Neuronal stem cell (in vitro differentiated cells): Measurements from ENCODE around the gene DOCK4.
A peak's percentile ranks its signal among the peaks of the same experiment; 100 is the strongest.

Experiments used
- DNase-seq: peaks from one replicate; pipeline ENCODE4 v3.0.0-alpha.2; 2013; ENCODE audit warnings: low spot score
- H2AFZ ChIP-seq: one replicate; pipeline ENCODE4 v1.6.1; 2013; ENCODE audit warnings: mild to moderate bottlenecking, low read length, inconsistent platforms
- H2AK5ac ChIP-seq: 2 replicates; pipeline ENCODE4 v1.6.1; 2013; ENCODE audit warnings: low read depth, mild to moderate bottlenecking, inconsistent platforms, low read length, moderate library complexity, mixed read lengths
- H2BK120ac ChIP-seq: 2 replicates; pipeline ENCODE4 v1.6.1; 2013; ENCODE audit warnings: low read depth, mild to moderate bottlenecking, inconsistent platforms, low read length, moderate library complexity, mixed read lengths
- H2BK12ac ChIP-seq: one replicate; pipeline ENCODE4 v1.6.1; 2013; ENCODE audit warnings: low read length, inconsistent platforms
- H2BK15ac ChIP-seq: 2 replicates; pipeline ENCODE4 v1.6.1; 2013; ENCODE audit warnings: mild to moderate bottlenecking, low read length, inconsistent platforms, mixed read lengths
- H2BK5ac ChIP-seq: one replicate; pipeline ENCODE4 v1.6.1; 2013; ENCODE audit warnings: inconsistent platforms, mild to moderate bottlenecking, low read length, moderate library complexity
- H3K14ac ChIP-seq: one replicate; pipeline ENCODE4 v1.6.1; 2013; ENCODE audit warnings: low read length, inconsistent platforms
- H3K18ac ChIP-seq: 2 replicates; pipeline ENCODE4 v1.6.1; 2013; ENCODE audit warnings: low read length, inconsistent platforms
- H3K23ac ChIP-seq: 2 replicates; pipeline ENCODE4 v1.6.1; 2013; ENCODE audit warnings: low read depth, mild to moderate bottlenecking, mixed read lengths, low read length, inconsistent platforms; ENCODE audit not compliant: poor library complexity
- H3K27ac ChIP-seq: replicated peaks from 3 replicates; pipeline ENCODE4 v1.5.1; 2013; ENCODE audit warnings: low read length, inconsistent platforms
- H3K27me3 ChIP-seq, 3 experiments: 2 replicates each; pipeline ENCODE4 v1.6.1; 2013; ENCODE audit warnings: low read length in 3 of 3, mild to moderate bottlenecking in 2 of 3, inconsistent platforms in 1 of 3, low read depth in 1 of 3, mixed read lengths in 1 of 3, moderate library complexity in 1 of 3; ENCODE audit not compliant: control insufficient read depth in 3 of 3, insufficient read depth in 3 of 3
- H3K36me3 ChIP-seq, 2 donors: replicated peaks in 1 of 2; 2 replicates each; pipeline ENCODE4 v1.6.1; 2013; ENCODE audit warnings: low read length in 2 of 2; ENCODE audit not compliant: control insufficient read depth in 2 of 2, insufficient read depth in 2 of 2
- H3K4ac ChIP-seq: 2 replicates; pipeline ENCODE4 v1.6.1; 2013; ENCODE audit warnings: inconsistent platforms, mild to moderate bottlenecking, low read length, moderate library complexity
- H3K4me1 ChIP-seq, 2 donors: 1 replicate in 1 of 2; 2 replicates in 1 of 2; pipeline ENCODE4 v1.6.1; 2013; ENCODE audit warnings: low read length in 2 of 2, low read depth in 1 of 2; ENCODE audit not compliant: control insufficient read depth in 2 of 2, insufficient read depth in 1 of 2
- H3K4me2 ChIP-seq: one replicate; pipeline ENCODE4 v1.6.1; 2013; ENCODE audit warnings: mild to moderate bottlenecking, low read length, inconsistent platforms; ENCODE audit not compliant: insufficient read depth, poor library complexity, severe bottlenecking
- H3K4me3 ChIP-seq, 2 donors: 2 replicates each; pipeline ENCODE4 v1.5.1; 2013; ENCODE audit warnings: low read length in 2 of 2, mild to moderate bottlenecking in 2 of 2, inconsistent platforms in 1 of 2, moderate library complexity in 1 of 2
- H3K79me1 ChIP-seq: one replicate; pipeline ENCODE4 v1.6.1; 2013; ENCODE audit warnings: low read depth, mild to moderate bottlenecking, inconsistent platforms, low read length, moderate library complexity
- H3K9ac ChIP-seq: one replicate; pipeline ENCODE4 v1.6.1; 2013; ENCODE audit warnings: mild to moderate bottlenecking, low read depth, low read length, inconsistent platforms; ENCODE audit not compliant: poor library complexity
- H3K9me3 ChIP-seq, 2 donors: replicated peaks in 1 of 2; 2 replicates each; pipeline versions ENCODE3 to v1.6.1; 2013; ENCODE audit warnings: low read length in 2 of 2, mild to moderate bottlenecking in 2 of 2, inconsistent platforms in 1 of 2, low read depth in 1 of 2, mixed read lengths in 1 of 2, moderate library complexity in 1 of 2; ENCODE audit not compliant: control insufficient read depth in 2 of 2, insufficient read depth in 1 of 2
- H4K8ac ChIP-seq: one replicate; pipeline ENCODE4 v1.6.1; 2013; ENCODE audit warnings: low read depth, mild to moderate bottlenecking, inconsistent platforms, low read length, moderate library complexity
- H4K91ac ChIP-seq: one replicate; pipeline ENCODE4 v1.6.1; 2013; ENCODE audit warnings: low read length, low read depth, mild to moderate bottlenecking, inconsistent platforms; ENCODE audit not compliant: poor library complexity
- WGBS, 2 donors: extraction: QIAGEN DNeasy Blood & Tissue Kit; methylation state at CpG; one replicate each; pipeline ENCODE4 v1.1.7; 2013; ENCODE audit warnings: missing lambda C conversion rate in 2 of 2, mixed read lengths in 1 of 2; ENCODE audit not compliant: insufficient read length in 2 of 2, insufficient replicate concordance in 1 of 2; ENCODE audit errors: extremely low coverage in 2 of 2; 5-methylcytosine and 5-hydroxymethylcytosine counted together

The DOCK4 gene

DNA sequence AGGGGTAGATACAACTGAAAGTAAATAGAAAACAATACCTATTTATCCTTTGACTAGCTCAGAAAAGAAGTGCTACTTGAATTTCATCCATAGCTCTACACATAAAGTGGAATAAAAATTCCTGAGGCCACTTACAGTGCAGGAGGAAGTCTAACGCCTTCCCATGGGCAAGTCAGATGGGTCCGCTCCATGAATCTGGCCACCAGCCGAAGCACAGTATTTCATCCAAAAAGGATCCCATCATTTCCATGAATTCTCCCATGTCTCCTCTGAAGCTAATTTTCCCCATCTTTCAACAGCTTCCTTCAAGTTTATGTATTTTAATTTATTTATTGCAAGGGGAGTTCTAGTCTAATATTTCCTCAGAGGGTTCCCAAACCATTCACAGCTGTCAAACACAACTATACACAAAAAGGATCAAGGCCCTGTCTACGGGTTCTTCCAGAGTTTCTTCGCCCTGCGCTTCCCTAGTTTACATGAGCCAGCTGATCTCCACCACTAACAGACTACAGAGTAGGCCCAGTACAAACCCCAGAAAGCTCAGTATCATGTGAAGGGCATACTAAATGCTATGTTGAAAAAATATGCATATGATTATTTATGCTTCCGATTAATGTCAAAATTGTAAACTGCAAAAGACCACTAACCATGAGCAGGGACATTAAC, 184.7 kb downstream of the DOCK4 start:
- no peak overlapping the region for H2BK15ac ChIP-seq
- no peak overlapping the region for H3K9ac ChIP-seq
- H3K4ac ChIP-seq: no peak overlapping the region
- H3K4me3 ChIP-seq: no peak overlapping the region
- no peak for DNase-seq
- H3K14ac ChIP-seq: no peak overlapping the region
- no CpG with 5 or more reads among the region's 7 CpGs for WGBS, 2 donors
- H3K9me3 ChIP-seq: no peaks in the 10 kb centered on the region
- no peak overlapping the region for H2AFZ ChIP-seq
- H3K18ac ChIP-seq: no peak overlapping the region
- no peak overlapping the region for H2BK12ac ChIP-seq
- no peaks in the 10 kb centered on the region for H3K4me1 ChIP-seq
- no peaks in the 10 kb centered on the region for H3K36me3 ChIP-seq
- H4K8ac ChIP-seq: no peak overlapping the region
- H3K23ac ChIP-seq: no peak overlapping the region
- no peak overlapping the region for H4K91ac ChIP-seq
- H2BK5ac ChIP-seq: no peak overlapping the region
- H3K4me2 ChIP-seq: no peak overlapping the region
- H3K27me3 ChIP-seq: no peaks in the 10 kb centered on the region
- no peak overlapping the region for H2BK120ac ChIP-seq
- no peak overlapping the region for H3K27ac ChIP-seq
- no peak overlapping the region for H2AK5ac ChIP-seq
- no peaks in the 10 kb centered on the region for H3K79me1 ChIP-seq

DNA sequence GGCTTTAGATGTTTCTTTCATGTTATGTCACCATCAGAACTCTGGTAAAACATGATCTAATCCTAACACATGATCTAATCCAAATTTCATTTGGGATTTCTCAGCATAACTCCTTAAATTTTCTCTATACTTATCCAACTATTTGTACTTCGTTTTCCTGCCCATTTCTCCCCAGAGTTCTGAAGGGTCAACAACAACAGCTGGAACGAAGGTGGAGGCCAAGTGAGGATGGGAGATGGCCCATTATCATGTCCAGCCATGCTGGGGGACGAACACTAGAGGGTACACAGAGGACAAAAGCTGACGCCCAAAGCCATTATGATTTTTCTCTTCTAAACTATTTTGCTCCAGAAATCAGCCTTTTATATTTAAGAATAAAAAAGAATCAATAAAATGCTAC, 185.4 kb downstream of the DOCK4 start:
- no peak overlapping the region for H3K27ac ChIP-seq
- no peak overlapping the region for H2BK12ac ChIP-seq
- no peaks in the 10 kb centered on the region for H3K79me1 ChIP-seq
- H3K4ac ChIP-seq: no peak overlapping the region
- no peak overlapping the region for H2AFZ ChIP-seq
- H3K4me2 ChIP-seq: no peak overlapping the region
- H3K4me3 ChIP-seq: no peak overlapping the region
- no peaks in the 10 kb centered on the region for H3K27me3 ChIP-seq
- H3K4me1 ChIP-seq: no peaks in the 10 kb centered on the region
- no peak overlapping the region for H2BK120ac ChIP-seq
- H3K14ac ChIP-seq: no peak overlapping the region
- no peak overlapping the region for H3K23ac ChIP-seq
- H3K9ac ChIP-seq: peak overlapping the region; percentile 50
- no peak overlapping the region for H2BK15ac ChIP-seq
- H4K91ac ChIP-seq: no peak overlapping the region
- no peaks in the 10 kb centered on the region for H3K36me3 ChIP-seq
- no peak overlapping the region for H2BK5ac ChIP-seq
- no peaks in the 10 kb centered on the region for H3K9me3 ChIP-seq
- no CpG with 5 or more reads among the region's 4 CpGs for WGBS, 2 donors
- no peak overlapping the region for H2AK5ac ChIP-seq
- no peak for DNase-seq
- H4K8ac ChIP-seq: no peak overlapping the region
- no peak overlapping the region for H3K18ac ChIP-seq

DNA sequence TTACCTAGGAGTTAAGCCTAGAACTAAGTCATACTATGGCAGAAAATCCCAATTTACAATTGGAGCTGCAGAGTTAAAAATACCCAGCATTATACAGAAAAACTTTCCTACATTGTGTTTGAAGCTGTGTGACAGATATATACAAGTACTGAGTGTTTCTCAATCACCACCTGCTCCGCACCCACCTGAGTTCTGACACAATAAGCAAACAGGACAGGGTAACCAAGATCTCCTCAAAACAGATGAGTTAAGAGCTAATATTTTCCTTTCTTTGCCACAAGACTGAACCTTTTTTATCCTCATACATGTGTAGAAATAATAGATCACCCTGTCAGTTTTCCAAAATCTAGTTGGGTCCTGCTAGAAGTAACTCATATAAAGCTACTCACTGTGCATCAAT, 186.3 kb downstream of the DOCK4 start:
- H3K4me1 ChIP-seq: no peaks in the 10 kb centered on the region
- no peak overlapping the region for H2BK15ac ChIP-seq
- no CpG with 5 or more reads among the region's 1 CpG for WGBS, 2 donors
- H3K4me2 ChIP-seq: no peak overlapping the region
- no peak for DNase-seq
- no peak overlapping the region for H2AK5ac ChIP-seq
- no peaks in the 10 kb centered on the region for H3K36me3 ChIP-seq
- H2BK5ac ChIP-seq: no peak overlapping the region
- H3K18ac ChIP-seq: no peak overlapping the region
- no peak overlapping the region for H4K8ac ChIP-seq
- H2AFZ ChIP-seq: no peak overlapping the region
- H3K23ac ChIP-seq: no peak overlapping the region
- H3K27me3 ChIP-seq: no peaks in the 10 kb centered on the region
- no peak overlapping the region for H2BK120ac ChIP-seq
- no peaks in the 10 kb centered on the region for H3K79me1 ChIP-seq
- H3K27ac ChIP-seq: no peak overlapping the region
- no peak overlapping the region for H2BK12ac ChIP-seq
- H4K91ac ChIP-seq: no peak overlapping the region
- H3K14ac ChIP-seq: no peak overlapping the region
- no peak overlapping the region for H3K4ac ChIP-seq
- H3K4me3 ChIP-seq: no peak overlapping the region
- no peak overlapping the region for H3K9ac ChIP-seq
- H3K9me3 ChIP-seq: no peaks in the 10 kb centered on the region

DNA sequence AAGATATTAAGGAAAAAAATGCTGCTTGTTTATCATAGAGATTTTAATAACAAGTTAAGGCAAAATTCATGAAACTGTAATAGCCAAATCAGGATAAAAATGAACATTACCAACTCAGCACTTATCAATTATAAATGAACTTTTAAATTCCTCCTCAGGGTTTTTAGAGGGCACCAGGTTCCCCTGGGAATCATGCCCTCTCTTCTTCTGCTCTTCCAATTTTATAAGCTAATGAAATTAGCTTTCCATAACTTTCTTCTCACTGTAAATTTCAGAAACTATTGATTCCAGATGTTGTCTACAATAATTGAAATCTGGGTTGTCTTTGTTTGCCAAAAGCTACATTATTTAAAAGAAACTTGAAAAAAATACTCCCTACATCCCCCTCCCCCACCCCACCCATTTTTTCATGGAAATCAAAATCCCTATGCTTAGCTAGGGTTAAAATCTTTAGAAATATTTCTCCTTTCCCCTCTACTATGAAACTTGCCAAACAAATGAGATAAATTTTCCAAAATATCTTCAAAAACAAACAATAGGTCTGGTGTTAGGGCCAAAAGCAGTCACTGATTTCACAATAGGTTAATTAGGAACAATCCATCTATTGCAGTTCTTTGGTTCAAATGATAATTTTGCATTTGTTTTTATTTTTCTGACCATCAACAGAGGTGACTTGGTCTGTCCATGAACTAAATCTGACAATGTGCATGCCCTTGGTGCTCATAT, 187.7 kb downstream of the DOCK4 start:
- no peaks in the 10 kb centered on the region for H3K9me3 ChIP-seq
- no peak overlapping the region for H2BK15ac ChIP-seq
- H2BK5ac ChIP-seq: no peak overlapping the region
- no peak overlapping the region for H3K23ac ChIP-seq
- DNase-seq: no peak
- no peak overlapping the region for H2BK12ac ChIP-seq
- no peak overlapping the region for H3K4me3 ChIP-seq
- H3K27me3 ChIP-seq: no peaks in the 10 kb centered on the region
- H3K4me2 ChIP-seq: no peak overlapping the region
- no peak overlapping the region for H3K18ac ChIP-seq
- H2AFZ ChIP-seq: no peak overlapping the region
- no peaks in the 10 kb centered on the region for H3K4me1 ChIP-seq
- no peak overlapping the region for H4K91ac ChIP-seq
- no peak overlapping the region for H3K14ac ChIP-seq
- no peaks in the 10 kb centered on the region for H3K36me3 ChIP-seq
- no peak overlapping the region for H2AK5ac ChIP-seq
- H4K8ac ChIP-seq: no peak overlapping the region
- H3K79me1 ChIP-seq: peaks cover 2% of the 10 kb centered on the region
- H3K4ac ChIP-seq: no peak overlapping the region
- no peak overlapping the region for H3K27ac ChIP-seq
- no peak overlapping the region for H2BK120ac ChIP-seq
- H3K9ac ChIP-seq: no peak overlapping the region
